Measurements from ENCODE around the gene WBP11. TPM values are rescaled to one million over a fixed set of nuclear protein-coding genes. Genes with fewer than 3 reads are reported as not detected.

Gene WBP11
- total and polyA plus RNA-seq, 2 of the 13 experiments (the other 11 are each of a cell fraction or from before 2014, with no cell fraction given) = 7.6 to 31.0 TPM

DNA sequence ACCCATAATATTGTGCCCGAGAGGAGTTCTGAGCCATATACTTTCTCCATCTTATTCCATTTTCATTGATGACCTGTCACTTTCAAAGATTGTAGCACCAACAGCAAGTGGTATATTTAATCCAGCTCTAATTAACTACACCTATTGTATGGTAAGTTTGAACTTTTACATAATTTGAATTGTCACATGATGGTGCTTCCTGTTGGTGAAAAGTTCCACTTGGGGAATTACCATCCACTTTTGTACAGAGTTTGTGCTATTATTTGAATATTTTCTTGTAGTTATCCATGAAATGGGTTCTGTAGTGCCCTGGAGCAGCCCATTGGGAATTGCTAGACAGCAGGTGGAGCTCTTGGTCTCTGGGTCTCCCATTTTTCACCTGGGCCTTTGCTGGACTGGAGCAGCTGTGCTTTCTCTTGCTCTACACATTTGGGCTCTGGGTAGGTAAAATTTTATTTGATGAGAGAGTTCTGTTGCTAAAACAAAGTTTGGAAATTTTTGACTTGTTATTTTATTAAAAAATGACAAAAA lies 7.7 kb upstream of the WBP11 start (continued):
- TF ChIP-seq SNAI1 (CRISPR knock-in tag; IDR thresholded peaks at IDR 0.05; ENCODE audit: borderline replicate concordance) (no peak), ZBTB39 (CRISPR knock-in tag; IDR thresholded peaks at IDR 0.05) (no peak), STAG1 (CRISPR knock-in tag; IDR thresholded peaks at IDR 0.05) (peak; percentile 76), ZNF776 (CRISPR knock-in tag; IDR thresholded peaks at IDR 0.05) (no peak), MXD4 (CRISPR knock-in tag; IDR thresholded peaks at IDR 0.05) (no peak), ZMYM4 (CRISPR knock-in tag; IDR thresholded peaks at IDR 0.05) (no peak), ZC3H13 (CRISPR knock-in tag; IDR thresholded peaks at IDR 0.05) (no peak)

GRCh38 chr12:14810167-14810952 lies 7.1 kb upstream of the WBP11 start:
- Histone ChIP-seq H4K20me1 (ENCODE audit: insufficient read depth, low read length) (no peaks in the 10 kb centered on the region), H3K9me3 (ENCODE audit: low read length) (no peaks in the 10 kb centered on the region), H3K4me1 (ENCODE audit: insufficient read depth, low read length) (peaks cover 13% of the 10 kb centered on the region), H3K4me3 (replicated peaks in 1 of 3; ENCODE audit: insufficient read depth in 1 of 3, low read depth in 2 of 3, low read length in 3 of 3) (no peak overlapping the region), H3K27ac (ENCODE audit: extremely low read length, insufficient read depth, low read length) (no peak overlapping the region), H2AFZ (ENCODE audit: low read length) (no peak overlapping the region), H3K79me2 (ENCODE audit: insufficient read depth, low read length) (no peaks in the 10 kb centered on the region), H3K9ac (ENCODE audit: insufficient read depth, low read depth, low read length) (no peak overlapping the region), H3K4me2 (ENCODE audit: low read depth, low read length) (no peak overlapping the region), H3K27me3 (ENCODE audit: control insufficient read depth in 1 of 2, insufficient read depth in 2 of 2, low read length in 2 of 2) (no peaks in the 10 kb centered on the region), H3K36me3 (replicated peaks in 1 of 2; ENCODE audit: control insufficient read depth in 1 of 2, insufficient read depth in 2 of 2, low read length in 2 of 2) (no peaks in the 10 kb centered on the region)
- CTCF ChIA-PET (ENCODE audit: low intra/inter-chr PET ratio, low total read pairs) = interaction anchor here (1.5 to 2.1 kb wide), 3 partner anchors 35 to 411 kb away, joined by 6 to 23 read pairs (median 7); partner anchors contain the start of gene RERG
- DNase-seq (ENCODE audit: low spot score) (no peak), ATAC-seq (no peak), FAIRE-seq (no peak)
- POLR2A ChIA-PET = interaction anchor here (0.6 kb wide), 1 partner anchor 39 kb away, joined by 3 read pairs; a partner anchor contains a TSS
- intact Hi-C loops (cut with micrococcal nuclease; ENCODE audit: unreplicated experiment) (loop anchor here (5.0 kb wide), 1 partner anchor 88 kb away; no protein-coding TSS in a partner anchor), in situ Hi-C loops (cut with HindIII; ENCODE audit: extremely low pct_ligation_motif_present, low pct_unique_long_range_greater_than_20kb) (loop anchor here (5.0 kb wide), 1 partner anchor 187 kb away; no protein-coding TSS in a partner anchor)
- TF ChIP-seq ZNF75D (CRISPR knock-in tag; IDR thresholded peaks at IDR 0.05; ENCODE audit: borderline replicate concordance) = no peak
- no peak for TF ChIP-seq ZNF207 (IDR thresholded peaks at IDR 0.05; ENCODE audit: borderline replicate concordance)
- TF ChIP-seq ZNF230 (CRISPR knock-in tag; IDR thresholded peaks at IDR 0.05) = no peak
- no peak for TF ChIP-seq SIN3B (IDR thresholded peaks at IDR 0.05; ENCODE audit: low read length)
- TF ChIP-seq SMARCC2 (IDR thresholded peaks at IDR 0.05) = no peak
- no peak for TF ChIP-seq ARID2 (CRISPR knock-in tag; IDR thresholded peaks at IDR 0.05; ENCODE audit: borderline replicate concordance)
- no peak for TF ChIP-seq U2AF2 (IDR thresholded peaks at IDR 0.05; ENCODE audit: low read depth, low read length)
- TF ChIP-seq POLR2A (IDR thresholded peaks at IDR 0.05; ENCODE audit: insufficient read depth in 1 of 2, low read depth in 2 of 2, low read length in 2 of 2) = no peak
- no peak for TF ChIP-seq MIER3 (CRISPR knock-in tag; IDR thresholded peaks at IDR 0.05; ENCODE audit: borderline replicate concordance)
- TF ChIP-seq ZNF382 (CRISPR knock-in tag; IDR thresholded peaks at IDR 0.05; ENCODE audit: borderline replicate concordance) = no peak
- TF ChIP-seq SOX13 (IDR thresholded peaks at IDR 0.05) = no peak
- no peak for TF ChIP-seq SOX13 (CRISPR knock-in tag; conservative IDR thresholded peaks at IDR 0.05 in 1 of 2, IDR thresholded peaks at IDR 0.05 in 1 of 2)
- no peak for TF ChIP-seq ZNF337 (CRISPR knock-in tag; IDR thresholded peaks at IDR 0.05; ENCODE audit: borderline replicate concordance, low read depth)
- no TSS peak for BruUV-seq (replicated peaks)
- WGBS (ENCODE audit: low lambda C conversion rate) = 86% methylated on average over 5 of the region's 5 CpGs
